Mesenteric fat pad (tissue), 1 donor: ENCODE results near the gene PKP1. TPM values are rescaled to one million over a fixed set of nuclear protein-coding genes. Genes with fewer than 3 reads are reported as not detected.

ENCODE experiments used
- DNase-seq: peaks from one replicate; pipeline ENCODE4 v3.0.0-alpha.2; 2020; ENCODE audit warnings: low spot score
- total RNA-seq: library from RNA; stranded (reverse); fragmentation: NEBNext Ultra II Directional; extraction: Animal tissue kit (Norgen Biotek cat#: 25700); gene quantifications from one replicate; pipeline ENCODE4 v1.2.1, GENCODE V29; 2021
- donor health status: DM: yes; HTN: yes; CAD: no.

Gene PKP1
- total RNA-seq, 1 donor from 2014 or later, result 11.5 TPM

GRCh38 chr1:201260236-201260590 is 23.1 kb upstream of the PKP1 start:
- peak; percentile 79 for DNase-seq

DNA sequence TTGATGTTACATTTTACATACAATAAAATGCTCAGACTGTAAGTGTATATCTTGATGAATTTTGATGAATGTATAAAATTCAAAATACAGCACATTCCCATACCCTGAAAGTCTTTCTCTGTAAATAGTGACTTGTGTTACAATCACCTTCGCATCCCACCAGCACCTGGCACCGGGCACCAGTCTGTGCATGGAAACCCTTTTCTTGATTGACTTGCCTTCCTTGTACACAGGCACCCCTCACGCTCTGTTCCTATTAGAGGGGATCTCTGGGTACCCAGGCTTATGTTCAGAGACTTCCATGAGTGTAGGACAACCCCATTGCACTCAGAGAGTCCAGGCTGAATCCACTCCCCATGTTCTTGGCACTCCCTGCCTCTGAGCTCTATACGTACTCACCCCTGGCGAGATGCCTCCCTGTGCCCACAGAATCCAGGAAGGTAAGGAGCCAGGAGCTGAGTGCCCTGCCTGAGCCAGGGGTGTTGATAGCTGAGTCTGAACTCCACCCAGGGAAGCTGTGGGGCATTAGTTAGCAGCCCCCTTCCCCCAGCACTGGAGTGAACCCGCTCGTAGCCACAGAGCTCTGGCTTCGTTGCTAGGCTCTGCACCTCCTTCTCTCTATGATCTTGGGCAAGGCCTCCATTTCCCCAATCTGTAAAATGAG is 22.5 kb upstream of the PKP1 start:
- peak; percentile 60 for DNase-seq

GRCh38 chr1:201261771-201262547 is 21.3 kb upstream of the PKP1 start:
- DNase-seq, result peak; percentile 82

GRCh38 chr1:201262963-201263608 is 20.2 kb upstream of the PKP1 start:
- DNase-seq, result peak; percentile 62

DNA sequence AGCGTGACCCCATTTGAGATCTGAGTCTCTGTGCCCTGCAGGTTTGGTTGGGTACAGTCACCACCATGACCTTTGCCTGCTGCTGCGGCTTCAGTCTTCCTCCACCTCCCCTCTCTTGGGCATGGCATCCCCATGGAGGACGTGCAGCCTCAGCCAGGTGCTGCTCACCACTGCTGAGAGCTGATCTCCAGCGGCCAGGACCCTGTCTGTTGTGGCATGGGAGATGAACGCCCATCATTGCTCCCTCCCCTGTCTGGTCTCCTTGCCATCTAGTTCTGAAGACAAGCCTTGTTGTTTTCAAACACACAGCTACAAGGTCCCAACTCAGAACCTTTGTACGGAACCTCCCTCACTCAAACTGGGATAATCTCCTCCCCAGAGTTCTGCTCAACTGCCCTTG is 19.2 kb upstream of the PKP1 start:
- peak; percentile 45 for DNase-seq

- no peak for DNase-seq
These were observed 18.8 kb upstream of the PKP1 start for GRCh38 chr1:201264554-201264953.

- no peak for DNase-seq
These were observed 17.6 kb upstream of the PKP1 start for GRCh38 chr1:201265756-201266155.

GRCh38 chr1:201266276-201266675 is 17.0 kb upstream of the PKP1 start:
- no peak for DNase-seq

DNA sequence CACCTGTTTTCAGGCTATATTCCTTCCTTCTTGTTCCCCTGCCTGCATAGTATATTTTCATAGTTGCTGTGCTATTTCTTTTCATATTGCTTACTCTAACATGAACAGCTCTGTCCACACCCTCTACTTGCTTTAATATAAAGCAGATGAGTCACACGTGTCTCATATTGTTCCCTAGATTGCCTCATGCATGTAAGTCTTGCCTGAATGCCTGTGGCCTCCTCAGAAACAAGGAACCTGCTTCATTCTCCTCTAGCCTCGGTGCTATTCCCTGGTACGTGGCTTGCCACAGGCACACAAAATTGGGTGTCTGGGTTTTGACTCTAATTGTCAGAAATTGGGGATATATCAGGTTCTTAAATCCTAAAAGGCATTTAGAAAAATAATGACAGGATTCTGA is 16.5 kb upstream of the PKP1 start:
- DNase-seq, result no peak

GRCh38 chr1:201267481-201268229 is 15.7 kb upstream of the PKP1 start:
- DNase-seq, result peak; percentile 55

DNA sequence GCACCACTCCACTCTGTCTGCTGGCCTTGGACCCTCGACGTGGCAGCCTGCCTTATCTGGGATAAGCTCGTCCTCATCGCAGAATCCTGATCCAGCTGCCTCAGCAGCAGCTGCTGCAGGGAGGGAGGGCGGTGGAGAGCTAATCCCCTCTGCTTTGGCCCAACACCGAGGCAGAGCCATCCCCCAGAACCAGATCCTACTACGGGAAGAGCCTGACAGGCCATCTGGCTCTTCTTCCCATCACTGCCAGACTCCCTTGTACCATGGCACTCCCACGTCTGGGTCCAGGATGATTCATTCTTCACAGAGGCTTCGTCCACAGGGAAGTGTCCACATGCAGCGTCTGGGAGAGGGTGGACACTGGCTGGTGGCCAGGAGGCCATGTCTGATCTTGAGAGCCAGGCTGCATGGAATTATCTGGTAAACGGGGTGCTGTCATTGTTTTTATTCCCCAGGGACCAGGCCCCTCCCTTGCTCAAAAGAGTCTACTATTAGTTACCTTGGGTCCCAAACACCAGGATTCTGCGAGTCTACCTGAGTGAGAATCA is 14.6 kb upstream of the PKP1 start:
- DNase-seq, result peak; percentile 33

DNA sequence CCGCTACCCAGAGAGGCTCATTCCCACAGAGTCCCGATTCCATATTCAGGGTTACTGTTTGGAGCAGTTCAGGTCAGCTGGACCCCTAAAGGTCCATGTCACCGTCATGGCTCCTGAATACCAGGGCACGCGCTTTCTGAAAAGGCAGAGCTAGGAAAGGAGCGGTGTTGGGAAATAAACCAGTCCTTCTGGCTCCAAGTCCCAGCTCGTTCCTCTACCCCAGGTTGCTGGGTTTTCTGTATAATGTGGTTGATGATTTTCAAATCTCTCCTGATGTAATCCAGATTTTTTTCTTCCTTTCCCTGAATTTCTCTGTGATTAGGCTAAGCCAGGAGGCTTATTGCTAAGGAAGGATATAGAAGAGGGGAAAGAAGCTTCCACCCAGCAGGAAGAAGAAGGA is 14.0 kb upstream of the PKP1 start:
- DNase-seq, result no peak

DNA sequence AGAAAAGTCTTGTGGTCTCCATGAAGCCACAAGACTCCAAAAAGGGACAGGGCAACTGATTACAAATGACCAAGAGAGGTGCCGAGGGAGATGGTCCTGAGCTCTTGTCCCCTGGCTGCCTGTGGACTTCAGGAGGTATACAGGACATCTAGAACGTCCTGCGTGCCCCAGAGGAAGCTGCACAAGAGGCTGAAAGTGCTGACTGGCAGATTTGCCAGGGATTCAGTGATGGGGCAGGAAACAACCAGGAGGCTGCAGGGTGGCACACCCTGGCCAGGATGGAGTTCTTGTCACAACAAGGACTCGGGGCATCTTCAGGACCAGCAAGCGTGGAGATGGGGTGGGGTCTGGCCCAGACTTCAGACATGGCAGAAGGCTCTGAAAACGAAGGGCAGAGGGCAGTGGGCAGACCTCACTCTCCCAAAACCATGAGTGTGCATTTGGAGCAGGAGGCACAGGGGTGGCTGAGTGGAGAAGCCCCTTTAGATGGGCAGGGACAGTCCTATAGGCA is 13.4 kb upstream of the PKP1 start:
- peak; percentile 59 for DNase-seq

- no peak for DNase-seq
These were observed 12.5 kb upstream of the PKP1 start for GRCh38 chr1:201270616-201271390.

GRCh38 chr1:201272799-201273198 is 10.5 kb upstream of the PKP1 start:
- DNase-seq, result no peak

- no peak for DNase-seq
These were observed 8.6 kb upstream of the PKP1 start for GRCh38 chr1:201274616-201275252.

DNA sequence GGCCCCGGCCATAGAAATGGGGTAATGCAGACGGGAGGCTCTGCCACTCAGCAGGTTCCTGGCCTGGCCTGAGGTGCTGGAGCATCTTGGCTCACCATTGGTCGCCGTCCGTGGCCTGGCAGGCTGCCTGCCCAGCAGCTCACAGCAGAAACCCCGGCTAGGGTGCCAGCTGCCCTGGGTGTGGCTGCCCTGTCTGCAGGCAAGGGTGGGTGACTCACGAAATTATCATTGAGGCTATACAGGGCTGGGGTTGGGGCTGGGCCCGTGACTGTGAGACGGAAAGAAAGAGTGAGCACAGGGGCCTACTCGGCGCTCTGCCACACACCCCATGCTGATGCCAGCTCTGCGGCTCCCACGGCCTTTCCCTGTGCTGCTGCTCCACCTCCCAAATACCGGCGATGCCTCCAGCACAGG is 8.0 kb upstream of the PKP1 start:
- DNase-seq, result no peak

DNA sequence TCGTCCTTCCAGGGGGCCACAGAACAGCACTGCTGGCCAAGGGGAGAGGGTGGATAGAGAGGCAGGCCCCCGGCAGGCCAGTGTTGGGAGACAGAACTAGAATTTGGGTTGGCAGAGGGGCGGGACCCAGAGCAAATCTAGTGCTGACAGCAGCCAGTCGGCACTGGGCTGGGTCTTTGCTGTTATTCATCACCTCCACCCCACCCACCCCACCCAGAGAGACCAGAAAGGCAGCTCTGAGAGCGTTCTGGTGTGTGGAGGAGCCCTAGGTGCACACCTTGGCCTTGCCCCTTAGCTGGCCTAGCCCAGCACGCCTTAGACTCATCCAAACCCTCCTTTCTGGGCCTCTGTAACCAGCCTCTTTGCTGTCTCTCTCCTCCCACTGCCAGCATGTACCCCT is 6.4 kb upstream of the PKP1 start:
- DNase-seq, result no peak

GRCh38 chr1:201277441-201277840 is 5.9 kb upstream of the PKP1 start:
- DNase-seq, result no peak

DNA sequence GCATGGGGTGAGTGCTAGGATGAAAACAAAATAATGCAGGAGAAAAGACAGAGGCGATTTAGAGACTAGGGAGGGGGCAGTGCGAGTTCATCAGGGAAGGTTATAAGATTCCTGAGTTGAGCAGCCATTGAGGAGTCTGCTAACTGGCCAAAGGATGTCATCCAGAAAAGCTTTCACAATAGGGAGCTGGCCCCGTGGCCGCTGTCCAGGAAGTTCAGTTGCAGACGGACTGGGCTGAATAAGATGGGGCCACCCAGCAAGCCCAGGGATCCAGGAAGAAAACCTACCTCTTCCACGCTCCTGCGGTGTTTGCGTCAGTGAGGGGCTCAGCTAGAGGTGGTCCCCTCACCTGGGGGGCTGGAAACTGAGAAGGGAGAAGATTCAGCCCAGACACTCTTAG is 4.0 kb upstream of the PKP1 start:
- DNase-seq, result no peak
